GM19193 (cell line): ENCODE results near the gene CPT1C.

Experiments
- POLR2A ChIP-seq: IDR thresholded peaks from 4 replicates; pipeline ENCODE4 v1.6.1; 2011; ENCODE audit not compliant: insufficient read depth, insufficient read length; ENCODE audit errors: extremely low read depth

Gene CPT1C

GRCh38 chr19:49686503-49687088 lies 4.3 kb upstream of the CPT1C start:
- TF ChIP-seq POLR2A: no peak

DNA sequence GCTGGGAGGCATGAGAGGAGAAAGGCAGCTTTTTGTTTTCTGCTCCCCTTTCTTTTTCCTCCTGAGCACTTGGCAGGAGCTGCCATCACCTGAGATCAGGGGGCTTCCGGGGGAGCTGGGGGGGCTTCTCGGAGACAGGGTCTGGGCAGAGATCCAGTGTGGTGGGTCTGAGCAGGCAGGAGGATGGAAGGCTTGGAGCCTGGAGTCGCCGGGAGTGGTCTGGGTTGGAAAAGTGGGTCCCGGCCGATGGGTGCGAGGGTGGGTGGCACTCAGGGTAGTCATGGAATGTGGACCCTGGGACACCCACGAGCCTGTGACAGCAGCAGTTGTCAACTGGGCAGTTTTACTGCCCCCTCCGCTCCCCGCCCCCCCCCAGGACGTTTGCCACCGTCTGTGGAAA lies 3.8 kb upstream of the CPT1C start:
- TF ChIP-seq POLR2A: no peak

- TF ChIP-seq POLR2A: peak; percentile 7
Measured at GRCh38 chr19:49687566-49688316, 3.2 kb upstream of the CPT1C start.

DNA sequence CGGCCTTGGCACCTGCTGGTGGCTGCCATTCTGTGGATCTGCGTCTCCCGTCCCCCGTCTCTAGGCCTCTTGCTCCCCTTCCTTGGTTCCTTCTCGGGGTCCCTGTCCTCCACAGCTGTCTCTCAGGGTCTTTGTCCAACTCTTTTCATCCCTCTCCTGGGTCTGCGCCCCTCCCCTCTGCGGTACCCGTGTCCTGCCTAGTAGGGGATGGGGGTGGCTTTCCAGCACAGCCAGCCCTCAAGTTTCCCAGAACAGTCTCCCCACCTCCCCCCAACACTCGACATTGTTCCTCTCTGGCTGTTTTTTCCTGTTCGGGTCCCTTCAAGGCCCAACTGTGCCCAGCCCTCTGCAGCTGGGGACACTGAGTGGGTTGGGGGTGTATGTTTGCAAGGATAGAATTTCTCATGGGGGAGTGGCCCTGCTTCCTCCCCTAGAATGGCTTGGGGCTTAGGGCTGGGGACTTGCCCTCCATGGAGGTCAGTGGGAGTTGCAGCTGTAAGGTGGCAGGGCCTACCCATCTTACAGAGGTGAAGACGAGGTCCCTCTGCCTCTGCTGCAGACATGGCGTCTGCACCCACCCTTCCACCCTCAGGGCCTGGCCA lies 2.3 kb upstream of the CPT1C start:
- no peak for TF ChIP-seq POLR2A

- peak; percentile 27 for TF ChIP-seq POLR2A
Measured at GRCh38 chr19:49689133-49690078, 1.5 kb upstream of the CPT1C start, which contains the start of gene ADM5. Gene ADM5 (plus strand): TSS chr19:49689594. CDS start chr19:49689838, 244 bp downstream.

- no peak for TF ChIP-seq POLR2A
Measured at GRCh38 chr19:49690079-49690655, 749 bp upstream of the CPT1C start.

- no peak for TF ChIP-seq POLR2A
Measured at GRCh38 chr19:49691243-49692146, 579 bp downstream of the CPT1C start.

DNA sequence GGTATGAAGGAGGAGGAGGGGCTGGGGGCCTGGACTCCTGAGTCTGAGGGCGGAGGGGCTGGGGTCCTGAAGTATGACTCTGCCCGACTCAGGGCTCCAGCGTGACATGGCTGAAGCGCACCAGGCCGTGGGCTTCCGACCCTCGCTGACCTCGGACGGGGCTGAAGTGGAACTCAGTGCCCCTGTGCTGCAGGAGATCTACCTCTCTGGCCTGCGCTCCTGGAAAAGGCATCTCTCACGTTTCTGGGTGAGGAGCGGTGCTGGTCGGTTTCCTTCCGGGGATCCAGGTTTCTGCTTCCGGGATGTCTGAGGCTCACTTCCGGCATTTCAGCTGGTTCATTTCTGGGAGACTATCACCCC lies 1.2 kb downstream of the CPT1C start:
- no peak for TF ChIP-seq POLR2A

DNA sequence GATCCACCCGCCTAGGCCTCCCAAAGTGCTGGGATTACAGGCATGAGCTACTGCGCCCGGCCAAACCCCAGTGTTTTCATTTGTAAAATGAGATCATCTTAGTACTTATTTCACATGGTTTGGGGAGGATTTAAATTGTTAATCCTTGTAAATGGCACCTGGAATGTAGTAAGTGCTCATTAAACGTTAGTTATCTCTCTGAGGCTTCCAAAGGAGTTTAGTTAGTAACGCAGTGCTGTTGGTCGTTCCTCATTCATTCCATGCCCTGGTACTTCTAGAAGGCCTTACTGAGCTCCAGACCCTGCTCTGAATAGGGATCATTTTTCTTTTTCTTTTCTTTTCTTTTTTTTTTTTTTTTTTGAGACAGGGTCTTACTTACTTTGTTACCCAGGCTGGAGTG lies 5.2 kb downstream of the CPT1C start:
- TF ChIP-seq POLR2A: no peak

- no peak for TF ChIP-seq POLR2A
Measured at GRCh38 chr19:49696865-49697264, 5.9 kb downstream of the CPT1C start.

DNA sequence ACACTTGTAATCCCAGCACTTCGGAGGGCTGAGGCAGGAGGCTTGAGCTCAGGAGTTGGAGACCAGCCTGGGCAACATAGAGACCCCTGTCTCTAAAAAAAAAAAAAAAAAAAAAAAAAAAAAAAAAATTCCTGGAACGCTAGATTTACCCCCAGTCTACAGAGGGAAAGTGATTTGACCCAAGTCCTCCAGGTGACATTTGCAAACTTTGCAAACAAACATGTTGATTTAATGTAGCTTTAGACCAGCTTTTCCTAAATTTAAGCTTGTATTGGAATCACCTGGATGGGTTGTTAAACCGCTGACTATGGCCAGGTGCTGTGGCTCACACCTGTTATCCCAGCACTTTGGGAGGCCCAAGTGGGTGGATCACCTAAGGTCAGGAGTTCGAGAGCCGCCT lies 8.4 kb downstream of the CPT1C start:
- no peak for TF ChIP-seq POLR2A

- no peak for TF ChIP-seq POLR2A
Measured at GRCh38 chr19:49700563-49700962, 9.6 kb downstream of the CPT1C start.

DNA sequence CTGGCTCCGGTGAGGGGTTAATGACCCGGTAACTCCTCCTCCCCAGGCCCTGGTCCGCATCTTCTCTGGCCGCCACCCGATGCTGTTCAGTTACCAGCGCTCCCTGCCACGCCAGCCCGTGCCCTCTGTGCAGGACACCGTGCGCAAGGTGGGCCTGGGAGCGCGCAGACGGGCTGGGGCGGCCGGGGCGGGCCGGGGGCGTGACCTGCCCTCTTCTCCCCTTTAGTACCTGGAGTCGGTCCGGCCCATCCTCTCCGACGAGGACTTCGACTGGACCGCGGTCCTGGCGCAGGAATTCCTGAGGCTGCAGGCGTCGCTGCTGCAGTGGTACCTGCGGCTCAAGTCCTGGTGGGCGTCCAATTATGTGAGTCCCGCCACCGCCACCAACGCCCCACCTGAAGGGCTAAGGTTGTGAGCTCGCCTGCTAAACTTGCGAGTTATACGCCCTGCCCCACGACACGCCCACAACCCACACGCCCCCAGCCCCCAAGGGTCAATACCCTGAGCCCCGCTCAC lies 10.4 kb downstream of the CPT1C start:
- no peak for TF ChIP-seq POLR2A
